CD1c-positive myeloid dendritic cell (primary cell): ENCODE measurements around the gene ELFN1.

Source experiments
- DNase-seq: peaks from one replicate; pipeline ENCODE4 v3.0.0-alpha.2; 2016; ENCODE audit errors: extremely low spot score

The ELFN1 gene

GRCh38 chr7:1642291-1642731 lies 27.8 kb upstream of the ELFN1 start:
- no peak for DNase-seq

- no peak for DNase-seq
These were observed 26.6 kb upstream of the ELFN1 start for GRCh38 chr7:1643270-1644092.

DNA sequence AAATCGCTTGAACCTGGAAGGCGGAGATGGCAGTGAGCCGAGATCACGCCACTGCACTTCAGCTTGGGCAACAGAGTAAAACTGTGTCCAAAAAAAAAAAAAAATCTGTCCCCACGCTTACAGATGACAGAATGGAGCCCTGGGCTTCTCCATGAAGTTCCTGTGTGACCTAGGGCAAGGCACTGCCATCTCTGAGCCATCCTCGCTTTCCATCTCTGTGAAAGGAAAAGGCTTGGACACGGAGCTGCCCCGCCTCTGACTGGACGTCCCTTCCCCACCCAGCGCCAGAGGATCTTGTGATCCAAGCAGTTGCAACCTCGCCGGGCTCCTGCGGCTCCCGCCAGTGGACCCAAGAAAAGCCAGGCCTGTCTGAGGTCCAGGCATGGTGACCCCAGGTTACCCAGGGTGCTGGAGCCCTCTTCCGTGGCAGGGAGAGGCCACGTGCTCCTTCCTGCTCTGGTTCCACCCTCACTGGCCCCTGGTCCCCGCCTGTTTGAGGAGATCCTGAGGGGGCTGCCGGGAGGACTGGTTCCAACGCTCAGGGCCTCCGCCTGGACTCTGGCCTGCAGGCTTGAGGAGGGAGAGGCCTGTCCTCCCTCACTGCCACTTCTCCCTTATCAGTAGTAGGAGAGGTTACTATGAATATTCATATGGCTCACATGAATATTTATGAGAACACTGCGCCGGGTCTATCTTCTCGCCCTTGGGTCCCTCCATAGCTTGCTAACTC lies 25.6 kb upstream of the ELFN1 start:
- DNase-seq = no peak

- no peak for DNase-seq
These were observed 25.0 kb upstream of the ELFN1 start for GRCh38 chr7:1645071-1645409.

DNA sequence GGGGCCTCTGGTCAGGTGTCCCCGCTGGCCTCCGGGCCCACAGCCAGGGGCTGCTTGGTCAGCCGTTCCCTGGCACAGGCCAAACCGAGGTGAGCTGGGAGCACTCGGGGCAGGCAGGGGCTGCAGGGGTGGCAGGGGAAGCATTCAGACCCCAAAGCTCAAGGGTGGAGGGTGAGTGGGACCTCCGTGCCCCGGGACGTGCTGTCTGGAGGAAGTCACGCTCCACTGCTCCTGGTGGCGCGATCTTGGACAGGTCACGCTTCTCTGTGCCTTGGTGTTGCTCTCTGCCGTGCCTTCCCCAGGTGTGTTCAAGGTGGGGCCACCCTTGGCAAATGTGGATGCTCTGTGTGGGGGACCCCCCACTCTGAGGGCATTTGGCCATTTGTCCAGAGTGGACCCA lies 24.6 kb upstream of the ELFN1 start:
- DNase-seq = no peak

GRCh38 chr7:1646391-1646790 lies 23.7 kb upstream of the ELFN1 start:
- no peak for DNase-seq

DNA sequence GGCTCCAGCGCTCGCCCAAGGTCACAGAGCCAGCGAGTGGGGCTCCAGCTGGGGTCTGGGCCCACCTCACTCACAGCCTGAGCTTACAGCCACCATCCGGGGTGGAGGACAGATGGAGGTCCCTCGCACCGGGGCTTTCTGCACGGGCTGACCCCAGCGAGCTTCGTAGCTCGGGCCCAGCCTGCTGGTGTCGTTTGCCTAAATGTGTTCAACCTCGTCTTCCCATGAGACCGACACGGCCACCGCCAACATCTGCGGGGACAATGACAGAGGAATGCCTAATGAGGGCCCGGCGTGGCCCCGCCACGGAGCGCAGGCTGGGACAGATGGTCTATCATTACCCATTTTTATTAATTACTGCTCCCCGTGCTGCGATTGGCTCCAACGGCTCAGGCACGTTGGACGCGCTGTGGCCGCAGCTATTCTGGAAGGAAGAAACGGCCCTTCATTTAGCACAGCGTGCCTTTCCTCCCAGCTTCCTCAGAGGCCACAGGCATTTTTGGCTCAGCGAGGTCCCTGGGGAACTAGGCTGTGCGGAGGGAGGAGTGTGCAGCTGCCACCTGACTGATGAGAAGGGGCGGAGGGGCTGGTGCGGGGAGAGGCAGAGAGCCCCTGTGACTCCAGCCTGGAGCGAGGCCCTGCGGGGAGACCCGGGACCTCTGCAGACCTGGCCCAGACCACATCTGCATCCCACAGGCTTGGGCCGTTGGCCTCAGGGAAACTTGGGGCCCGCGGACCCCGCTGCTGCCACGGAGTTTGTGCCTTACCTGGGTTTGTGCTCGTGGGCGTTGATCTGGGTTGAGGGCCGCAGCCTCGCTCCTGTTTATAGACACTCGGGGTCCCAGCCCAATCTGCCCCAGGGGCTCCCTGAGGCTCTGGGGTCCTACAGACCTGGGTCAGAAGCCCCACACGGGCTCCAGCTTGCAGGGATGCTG lies 22.9 kb upstream of the ELFN1 start:
- no peak for DNase-seq

- no peak for DNase-seq
These were observed 22.0 kb upstream of the ELFN1 start for GRCh38 chr7:1647961-1648672.

DNA sequence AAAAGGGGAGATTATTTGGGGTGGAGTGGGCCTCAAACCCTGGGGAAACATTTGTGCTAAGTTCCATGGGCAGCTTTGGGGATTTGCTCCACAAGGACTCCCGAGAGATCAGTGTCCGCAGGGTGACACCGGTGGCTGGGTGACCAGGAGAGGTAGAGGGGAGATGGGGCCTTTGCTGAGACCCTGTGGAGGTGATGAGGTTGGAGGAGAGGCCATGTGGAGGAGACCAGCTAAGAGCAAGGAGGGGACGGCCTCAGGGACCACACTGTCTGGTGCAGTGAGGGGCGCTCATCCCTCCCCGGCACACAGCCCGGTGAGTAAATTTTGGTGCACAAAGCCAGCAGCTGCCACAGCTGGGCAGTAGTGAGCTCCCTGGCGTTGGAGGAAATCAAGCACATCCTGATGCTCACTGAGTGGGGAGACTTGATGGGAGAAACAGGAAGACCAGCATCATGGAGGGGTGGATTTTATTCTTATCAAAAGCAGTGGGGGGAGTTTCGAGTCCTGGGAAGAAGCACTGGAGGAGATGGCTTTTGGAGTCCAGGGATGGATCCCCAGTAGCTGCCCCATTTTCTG lies 20.2 kb upstream of the ELFN1 start:
- DNase-seq = no peak

- no peak for DNase-seq
These were observed 19.6 kb upstream of the ELFN1 start for GRCh38 chr7:1650363-1651030.

DNA sequence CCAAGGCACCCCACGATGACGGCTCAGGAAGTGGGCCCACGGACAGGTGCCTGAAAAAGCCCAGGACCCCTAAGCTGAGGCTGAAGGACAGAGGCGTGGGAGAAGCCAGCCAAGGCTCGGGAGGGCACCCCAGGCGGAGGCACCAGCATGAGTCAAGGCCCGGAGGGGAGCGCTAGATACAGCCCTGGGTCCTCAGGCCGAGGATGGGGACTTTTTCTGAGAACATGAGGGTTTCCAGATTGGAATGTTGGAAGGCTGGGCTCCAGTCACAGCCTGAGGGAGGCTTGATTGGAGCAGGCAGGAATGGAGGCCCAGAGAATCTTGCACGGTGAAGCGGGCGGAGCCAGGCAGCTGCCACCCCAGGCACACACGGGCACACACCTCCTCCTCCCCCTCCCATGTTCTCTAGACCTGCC lies 19.0 kb upstream of the ELFN1 start:
- DNase-seq = no peak

DNA sequence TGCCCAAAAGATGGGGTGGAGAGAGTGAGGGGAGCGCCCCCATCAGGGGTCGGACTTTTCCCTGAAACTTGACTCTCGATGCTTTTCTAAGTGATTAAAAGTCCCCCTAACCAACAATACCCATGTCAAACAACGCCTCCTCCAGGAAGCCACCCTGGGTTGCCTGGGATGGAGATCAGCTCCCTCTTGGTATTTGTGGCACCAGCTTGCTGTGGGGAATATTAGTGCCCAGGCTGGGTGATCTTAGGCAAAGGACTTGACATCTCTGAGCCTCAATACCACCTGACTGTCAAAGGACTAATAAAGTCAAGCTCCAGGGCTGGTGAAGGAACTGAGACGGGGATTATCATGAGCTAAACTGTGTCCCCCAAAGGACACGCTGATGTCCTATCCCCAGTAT lies 18.2 kb upstream of the ELFN1 start:
- DNase-seq = no peak

- no peak for DNase-seq
These were observed 16.6 kb upstream of the ELFN1 start for GRCh38 chr7:1653500-1653899.

- no peak for DNase-seq
These were observed 16.0 kb upstream of the ELFN1 start for GRCh38 chr7:1654111-1654510.

GRCh38 chr7:1654738-1655475 lies 15.2 kb upstream of the ELFN1 start:
- no peak for DNase-seq

GRCh38 chr7:1659696-1660095 lies 10.4 kb upstream of the ELFN1 start:
- DNase-seq = no peak

GRCh38 chr7:1661461-1661860 lies 8.6 kb upstream of the ELFN1 start:
- DNase-seq = no peak

DNA sequence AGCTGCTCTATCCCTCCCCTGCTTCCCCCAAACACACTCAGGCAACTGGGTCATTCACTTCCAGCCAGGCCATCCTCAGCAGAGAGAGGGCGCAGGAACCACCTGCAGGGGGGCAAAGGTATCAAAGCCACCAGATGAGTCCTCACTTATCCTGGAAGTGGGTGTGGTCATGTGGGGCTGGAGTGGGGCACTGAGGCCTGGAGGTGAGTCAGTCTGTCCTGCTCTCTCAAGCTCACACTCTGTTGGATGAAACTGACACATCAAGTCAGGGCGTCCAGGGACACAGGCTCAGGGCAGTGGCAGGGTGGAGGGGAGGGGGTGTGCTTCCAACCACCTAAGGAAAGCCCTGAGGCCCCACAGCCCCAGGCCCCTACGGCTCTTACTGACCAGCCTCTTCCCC lies 8.0 kb upstream of the ELFN1 start:
- no peak for DNase-seq

DNA sequence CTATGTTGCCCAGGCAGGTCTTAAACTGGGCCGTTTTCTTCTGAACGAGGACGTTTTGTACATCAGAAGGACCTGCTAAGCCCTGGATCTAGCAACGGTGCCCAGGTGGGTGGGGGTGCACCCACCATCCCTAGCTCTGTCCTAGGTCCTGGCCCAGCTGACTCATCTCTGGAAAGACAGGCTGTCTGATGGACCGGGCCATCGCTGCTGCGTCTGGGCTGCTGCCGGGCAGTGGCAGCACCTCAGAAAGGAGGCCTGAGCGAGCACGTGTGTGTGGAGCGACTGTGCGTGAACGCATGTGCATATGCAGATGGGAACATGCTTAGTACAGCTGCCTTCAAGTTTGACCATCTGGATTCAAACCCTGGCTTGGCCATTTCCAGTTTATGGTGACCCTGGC lies 7.3 kb upstream of the ELFN1 start:
- no peak for DNase-seq

DNA sequence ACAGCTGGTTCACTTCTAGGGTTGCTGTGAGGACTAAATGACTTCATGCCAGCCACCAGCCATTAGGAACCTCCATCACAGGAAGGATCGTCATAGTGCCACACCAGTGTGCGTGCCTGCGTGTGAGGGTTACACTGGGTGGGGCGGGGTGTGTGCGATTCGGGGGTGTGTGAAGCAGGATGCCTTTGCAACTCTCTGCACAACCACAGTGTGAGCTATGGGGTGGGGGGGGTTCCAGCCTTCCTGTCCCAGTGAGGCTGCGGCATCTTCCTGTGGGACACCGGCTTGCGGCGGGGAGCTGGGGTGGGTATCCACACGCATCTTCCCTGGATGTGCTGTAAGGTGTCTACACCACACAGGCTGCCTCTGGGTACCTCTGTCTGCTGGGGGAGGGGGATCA lies 6.9 kb upstream of the ELFN1 start:
- DNase-seq = no peak
